Activated T-helper 2 cell treated with anti-CD3 and anti-CD28 coated beads, Interferon-gamma antibody, Interleukin-2, Interleukin-4, amounts not matched to agents 10 μg/mL and 5 μg/mL and 100 μg/mL, durations not matched to agents 14 hours and 24 hours and 36 hours (primary cell): ENCODE data around the gene UBE2E2. TPM values are rescaled to one million over a fixed set of nuclear protein-coding genes. Genes with fewer than 3 reads are reported as not detected.

Source experiments
- DNase-seq: peaks from one replicate; pipeline ENCODE4 v3.0.0; 2021; ENCODE audit warnings: low spot score
- H3K27ac Mint-ChIP-seq: one replicate; pipeline ENCODE4 v1.8.0; 2021; ENCODE audit warnings: mixed read lengths
- H3K27me3 Mint-ChIP-seq: one replicate; pipeline ENCODE4 v1.8.0; 2021; ENCODE audit warnings: low read depth, mixed read lengths
- H3K36me3 Mint-ChIP-seq: one replicate; pipeline ENCODE4 v1.8.0; 2021; ENCODE audit warnings: low read depth, mixed read lengths
- H3K4me1 Mint-ChIP-seq: one replicate; pipeline ENCODE4 v1.8.0; 2021; ENCODE audit warnings: low read depth, mixed read lengths
- H3K4me3 Mint-ChIP-seq: one replicate; pipeline ENCODE4 v1.8.0; 2021; ENCODE audit warnings: low read depth, mild to moderate bottlenecking, moderate library complexity, mixed read lengths
- H3K9me3 Mint-ChIP-seq: one replicate; pipeline ENCODE4 v1.8.0; 2021; ENCODE audit warnings: mixed read lengths
- intact Hi-C: fragments of 100-400 bp; cut with micrococcal nuclease; formaldehyde crosslinking; loops from one replicate; pipeline ENCODE4 v1.15.1; 2023
- total RNA-seq: library from RNA; stranded (reverse); gene quantifications from 2 replicates; pipeline ENCODE4 v1.2.3, GENCODE V29; 2022

The UBE2E2 gene
- total RNA-seq, 1 donor from 2014 or later, result 7.5 TPM

- intact Hi-C loops, result no loop called here
- no peaks in the 10 kb centered on the region for H3K9me3 Mint-ChIP-seq
- DNase-seq, result no peak
- no peaks in the 10 kb centered on the region for H3K27me3 Mint-ChIP-seq
- H3K27ac Mint-ChIP-seq, result no peak overlapping the region
- no peaks in the 10 kb centered on the region for H3K36me3 Mint-ChIP-seq
- H3K4me1 Mint-ChIP-seq, result no peaks in the 10 kb centered on the region
- H3K4me3 Mint-ChIP-seq, result no peak overlapping the region
These were observed 72.7 kb downstream of the UBE2E2 start for GRCh38 chr3:23275814-23276213.

DNA sequence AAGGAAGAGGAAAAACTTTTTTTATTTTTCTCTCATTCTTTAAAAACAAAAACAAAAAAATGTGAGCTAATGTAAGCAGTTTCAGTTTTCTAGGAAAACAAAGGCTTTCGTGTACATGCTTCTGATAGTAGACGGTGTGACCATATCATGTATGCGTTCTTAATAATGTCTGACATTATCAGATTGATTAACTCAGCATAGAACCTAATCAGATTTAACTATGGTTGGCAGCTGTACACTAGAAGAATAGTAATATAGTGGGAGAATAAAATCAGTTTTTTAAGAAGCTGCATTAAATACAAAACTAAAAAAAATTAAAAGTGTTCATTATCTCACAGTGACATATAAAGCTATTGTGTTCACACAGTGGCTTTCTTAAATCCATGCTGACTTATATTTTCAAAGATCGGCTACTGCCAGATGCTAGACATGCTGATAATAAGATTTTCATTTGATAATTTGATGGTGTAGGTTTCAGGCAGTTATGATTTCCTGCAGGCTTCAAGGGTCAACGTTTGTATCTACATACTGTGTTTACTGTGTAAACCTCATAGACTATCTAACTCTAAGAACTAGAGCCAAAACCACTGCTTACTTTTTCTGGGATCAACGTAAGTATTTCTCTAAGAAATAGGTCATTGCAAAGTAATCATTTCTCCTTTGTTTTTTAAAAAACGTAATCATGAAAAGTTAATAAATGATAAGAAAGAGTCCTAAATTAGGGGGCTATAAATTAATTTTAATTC is 74.0 kb downstream of the UBE2E2 start:
- no peaks in the 10 kb centered on the region for H3K9me3 Mint-ChIP-seq
- no peak for DNase-seq
- H3K4me1 Mint-ChIP-seq, result no peaks in the 10 kb centered on the region
- H3K4me3 Mint-ChIP-seq, result no peak overlapping the region
- H3K27ac Mint-ChIP-seq, result no peak overlapping the region
- no peaks in the 10 kb centered on the region for H3K27me3 Mint-ChIP-seq
- no peaks in the 10 kb centered on the region for H3K36me3 Mint-ChIP-seq
- intact Hi-C loops, result no loop called here

- Mint-ChIP-seq H3K27ac (no peak overlapping the region), H3K4me3 (no peak overlapping the region), H3K36me3 (no peaks in the 10 kb centered on the region), H3K4me1 (no peaks in the 10 kb centered on the region), H3K27me3 (no peaks in the 10 kb centered on the region), H3K9me3 (no peaks in the 10 kb centered on the region)
- no peak for DNase-seq
- intact Hi-C loops, result no loop called here
These were observed 74.6 kb downstream of the UBE2E2 start for GRCh38 chr3:23277688-23278087.

- Mint-ChIP-seq H3K27ac (no peak overlapping the region), H3K9me3 (peaks cover 7% of the 10 kb centered on the region), H3K27me3 (no peaks in the 10 kb centered on the region), H3K4me3 (no peak overlapping the region), H3K36me3 (no peaks in the 10 kb centered on the region), H3K4me1 (no peaks in the 10 kb centered on the region)
- intact Hi-C loops, result no loop called here
- no peak for DNase-seq
These were observed 80.5 kb downstream of the UBE2E2 start for GRCh38 chr3:23283625-23284024.

DNA sequence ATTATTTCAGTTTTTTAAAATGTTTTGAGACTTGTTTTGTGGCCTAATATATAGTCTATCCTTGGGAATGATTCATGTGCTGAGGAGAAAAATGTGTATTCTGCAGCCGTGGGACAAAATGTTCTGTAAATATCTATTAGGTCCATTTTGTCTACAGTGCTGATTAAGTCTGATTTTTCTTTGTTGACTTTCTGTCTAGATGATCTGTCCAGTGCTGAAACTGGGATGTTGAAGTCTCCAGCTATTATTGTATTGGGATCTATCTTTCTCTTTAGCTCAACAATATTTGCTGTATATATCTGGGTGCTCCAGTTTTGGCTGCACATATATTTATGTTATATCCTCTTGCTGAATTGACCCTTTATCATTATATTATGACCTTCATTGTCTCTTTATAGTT is 85.2 kb downstream of the UBE2E2 start:
- no peak for DNase-seq
- Mint-ChIP-seq H3K36me3 (no peaks in the 10 kb centered on the region), H3K9me3 (peaks cover 7% of the 10 kb centered on the region), H3K27ac (no peak overlapping the region), H3K4me1 (no peaks in the 10 kb centered on the region), H3K4me3 (no peak overlapping the region), H3K27me3 (no peaks in the 10 kb centered on the region)
- intact Hi-C loops, result no loop called here

- H3K27me3 Mint-ChIP-seq, result no peaks in the 10 kb centered on the region
- no peaks in the 10 kb centered on the region for H3K36me3 Mint-ChIP-seq
- H3K4me1 Mint-ChIP-seq, result no peaks in the 10 kb centered on the region
- H3K9me3 Mint-ChIP-seq, result peaks cover 7% of the 10 kb centered on the region
- no peak overlapping the region for H3K4me3 Mint-ChIP-seq
- DNase-seq, result no peak
- intact Hi-C loops, result no loop called here
- H3K27ac Mint-ChIP-seq, result no peak overlapping the region
These were observed 85.6 kb downstream of the UBE2E2 start for GRCh38 chr3:23288715-23289114.

- H3K36me3 Mint-ChIP-seq, result no peaks in the 10 kb centered on the region
- H3K9me3 Mint-ChIP-seq, result peaks cover 6% of the 10 kb centered on the region
- DNase-seq, result no peak
- no peaks in the 10 kb centered on the region for H3K27me3 Mint-ChIP-seq
- intact Hi-C loops, result no loop called here
- H3K4me3 Mint-ChIP-seq, result no peak overlapping the region
- no peaks in the 10 kb centered on the region for H3K4me1 Mint-ChIP-seq
- H3K27ac Mint-ChIP-seq, result no peak overlapping the region
These were observed 89.3 kb downstream of the UBE2E2 start for GRCh38 chr3:23292432-23292831.

- Mint-ChIP-seq H3K27ac (no peak overlapping the region), H3K27me3 (no peaks in the 10 kb centered on the region), H3K36me3 (no peaks in the 10 kb centered on the region), H3K9me3 (no peaks in the 10 kb centered on the region), H3K4me1 (no peaks in the 10 kb centered on the region), H3K4me3 (no peak overlapping the region)
- DNase-seq, result no peak
- intact Hi-C loops, result no loop called here
These were observed 91.8 kb downstream of the UBE2E2 start for GRCh38 chr3:23294770-23295387.

- intact Hi-C loops, result no loop called here
- H3K27ac Mint-ChIP-seq, result no peak overlapping the region
- no peaks in the 10 kb centered on the region for H3K4me1 Mint-ChIP-seq
- no peaks in the 10 kb centered on the region for H3K36me3 Mint-ChIP-seq
- no peak overlapping the region for H3K4me3 Mint-ChIP-seq
- peaks cover 5% of the 10 kb centered on the region for H3K9me3 Mint-ChIP-seq
- H3K27me3 Mint-ChIP-seq, result no peaks in the 10 kb centered on the region
- no peak for DNase-seq
These were observed 98.7 kb downstream of the UBE2E2 start for GRCh38 chr3:23301819-23302218.

GRCh38 chr3:23302271-23302670 is 99.1 kb downstream of the UBE2E2 start:
- no peaks in the 10 kb centered on the region for H3K27me3 Mint-ChIP-seq
- no peaks in the 10 kb centered on the region for H3K4me1 Mint-ChIP-seq
- H3K27ac Mint-ChIP-seq, result no peak overlapping the region
- no peaks in the 10 kb centered on the region for H3K36me3 Mint-ChIP-seq
- H3K4me3 Mint-ChIP-seq, result no peak overlapping the region
- DNase-seq, result no peak
- H3K9me3 Mint-ChIP-seq, result peaks cover 5% of the 10 kb centered on the region
- intact Hi-C loops, result no loop called here

DNA sequence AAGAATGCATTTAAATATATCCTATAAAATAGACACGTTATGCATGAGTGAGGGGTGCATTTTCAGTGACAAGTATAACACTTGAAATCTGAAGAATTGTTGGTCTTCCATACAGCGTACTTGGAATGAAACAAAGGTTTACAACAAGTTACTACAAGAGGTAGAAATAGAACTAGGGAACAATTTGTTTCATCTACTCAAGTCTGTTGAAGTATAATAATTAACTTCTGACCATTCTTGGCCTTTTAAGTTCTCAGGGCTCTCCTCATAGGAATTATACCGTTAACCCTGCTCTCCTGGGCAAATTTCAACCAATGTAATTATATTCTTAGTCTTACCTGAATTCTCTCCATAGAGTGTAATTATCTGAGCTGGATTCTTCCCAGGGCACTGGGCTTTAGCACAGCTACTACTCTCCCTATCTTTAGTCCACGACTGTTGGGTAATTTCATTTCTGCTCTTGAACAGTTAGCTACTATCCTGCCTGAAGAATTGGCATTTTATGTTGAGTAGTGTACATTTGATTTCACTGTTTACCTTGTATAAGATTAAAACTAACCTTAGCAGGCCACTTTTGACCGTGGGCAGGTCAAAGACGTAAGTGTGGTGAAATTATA is 100.6 kb downstream of the UBE2E2 start:
- no peak for DNase-seq
- Mint-ChIP-seq H3K27me3 (no peaks in the 10 kb centered on the region), H3K4me3 (no peak overlapping the region), H3K4me1 (no peaks in the 10 kb centered on the region), H3K27ac (no peak overlapping the region), H3K9me3 (peaks cover 5% of the 10 kb centered on the region), H3K36me3 (no peaks in the 10 kb centered on the region)
- intact Hi-C loops, result no loop called here

- no peaks in the 10 kb centered on the region for H3K4me1 Mint-ChIP-seq
- H3K4me3 Mint-ChIP-seq, result no peak overlapping the region
- H3K27ac Mint-ChIP-seq, result no peak overlapping the region
- no peaks in the 10 kb centered on the region for H3K27me3 Mint-ChIP-seq
- intact Hi-C loops, result no loop called here
- H3K9me3 Mint-ChIP-seq, result peaks cover 5% of the 10 kb centered on the region
- no peaks in the 10 kb centered on the region for H3K36me3 Mint-ChIP-seq
- DNase-seq, result no peak
These were observed 101.3 kb downstream of the UBE2E2 start for GRCh38 chr3:23304424-23304823.

GRCh38 chr3:23308986-23309625 is 106.0 kb downstream of the UBE2E2 start:
- Mint-ChIP-seq H3K27me3 (no peaks in the 10 kb centered on the region), H3K36me3 (no peaks in the 10 kb centered on the region), H3K4me1 (no peaks in the 10 kb centered on the region), H3K4me3 (no peak overlapping the region), H3K9me3 (no peaks in the 10 kb centered on the region), H3K27ac (no peak overlapping the region)
- DNase-seq, result no peak
- intact Hi-C loops, result no loop called here
